Type B pancreatic cell (in vitro differentiated cells): ENCODE measurements around the gene RSPH10B2. TPM values are rescaled to one million over a fixed set of nuclear protein-coding genes. Genes with fewer than 3 reads are reported as not detected.
"Not testable (repeated sequence)": the region's sequence is repeated elsewhere in the genome, so short reads cannot be mapped to it uniquely, and the experiment has no call there.

Source experiments
- DNase-seq: peaks from one replicate; pipeline ENCODE4 v3.0.0; 2021; ENCODE audit warnings: mixed read lengths; ENCODE audit not compliant: unreplicated experiment; ENCODE audit errors: extremely low spot score
- H3K27ac Mint-ChIP-seq: 2 replicates; pipeline ENCODE4 v1.8.0; 2021; ENCODE audit warnings: mild to moderate bottlenecking, mixed read lengths
- H3K27me3 Mint-ChIP-seq: 2 replicates; pipeline ENCODE4 v1.8.0; 2021; ENCODE audit warnings: mixed read lengths
- H3K36me3 Mint-ChIP-seq: 2 replicates; pipeline ENCODE4 v1.8.0; 2021; ENCODE audit warnings: mixed read lengths
- H3K4me1 Mint-ChIP-seq: one replicate; pipeline ENCODE4 v1.8.0; 2021; ENCODE audit warnings: mixed read lengths; ENCODE audit not compliant: unreplicated experiment
- H3K4me3 Mint-ChIP-seq: 2 replicates; pipeline ENCODE4 v1.8.0; 2021; ENCODE audit warnings: mild to moderate bottlenecking, mixed read lengths
- H3K9me3 Mint-ChIP-seq: 2 replicates; pipeline ENCODE4 v1.8.0; 2021; ENCODE audit warnings: mixed read lengths
- CTCF ChIP-seq: fragments of 200-600 bp; sonication (generic); conservative IDR thresholded peaks from 2 replicates; pipeline ENCODE4 v1.5.0; 2021; ENCODE audit warnings: antibody characterized with exemption, mild to moderate bottlenecking
- total RNA-seq: library from RNA; stranded (reverse); gene quantifications from 2 replicates; pipeline ENCODE4 v1.2.1, GENCODE V29; 2021; ENCODE audit warnings: low replicate concordance

Gene RSPH10B2
- total RNA-seq, 1 donor from 2014 or later: 1.1 TPM

- Mint-ChIP-seq H3K36me3 (no peaks in the 10 kb centered on the region), H3K27ac (no peak overlapping the region), H3K27me3 (peaks cover 43% of the 10 kb centered on the region), H3K9me3 (no peaks in the 10 kb centered on the region), H3K4me1 (no peaks in the 10 kb centered on the region), H3K4me3 (no peak overlapping the region)
- TF ChIP-seq CTCF: peak; percentile 26
- DNase-seq: no peak
Measured at GRCh38 chr7:6718124-6718523, 35.8 kb upstream of the RSPH10B2 start.

GRCh38 chr7:6724351-6724750 is 29.6 kb upstream of the RSPH10B2 start:
- not testable (repeated sequence) for H3K27ac Mint-ChIP-seq, DNase-seq, H3K9me3 Mint-ChIP-seq, H3K4me3 Mint-ChIP-seq, H3K4me1 Mint-ChIP-seq, H3K36me3 Mint-ChIP-seq
- H3K27me3 Mint-ChIP-seq: peaks cover 28% of the 10 kb centered on the region

GRCh38 chr7:6725003-6725402 is 28.9 kb upstream of the RSPH10B2 start:
- peaks cover 5% of the 10 kb centered on the region for H3K4me1 Mint-ChIP-seq
- peaks cover 29% of the 10 kb centered on the region for H3K27me3 Mint-ChIP-seq
- TF ChIP-seq CTCF: no peak
- no peak for DNase-seq
- H3K27ac Mint-ChIP-seq: no peak overlapping the region
- peaks cover 4% of the 10 kb centered on the region for H3K36me3 Mint-ChIP-seq
- H3K9me3 Mint-ChIP-seq: peaks cover 5% of the 10 kb centered on the region
- H3K4me3 Mint-ChIP-seq: no peak overlapping the region

GRCh38 chr7:6726341-6726740 is 27.6 kb upstream of the RSPH10B2 start:
- not testable (repeated sequence) for H3K4me3 Mint-ChIP-seq, H3K9me3 Mint-ChIP-seq, DNase-seq, H3K4me1 Mint-ChIP-seq, H3K27ac Mint-ChIP-seq, H3K36me3 Mint-ChIP-seq
- peaks cover 19% of the 10 kb centered on the region for H3K27me3 Mint-ChIP-seq

- no peak for DNase-seq
- TF ChIP-seq CTCF: no peak
- H3K4me1 Mint-ChIP-seq: peaks cover 5% of the 10 kb centered on the region
- H3K9me3 Mint-ChIP-seq: peaks cover 5% of the 10 kb centered on the region
- no peak overlapping the region for H3K27ac Mint-ChIP-seq
- peaks cover 8% of the 10 kb centered on the region for H3K36me3 Mint-ChIP-seq
- peak overlapping the region; percentile 47 for H3K4me3 Mint-ChIP-seq
- peaks cover 13% of the 10 kb centered on the region for H3K27me3 Mint-ChIP-seq
Measured at GRCh38 chr7:6727663-6728062, 26.2 kb upstream of the RSPH10B2 start.

- not testable (repeated sequence) for H3K4me1 Mint-ChIP-seq, DNase-seq, H3K27me3 Mint-ChIP-seq, H3K9me3 Mint-ChIP-seq
- Mint-ChIP-seq H3K27ac (peak overlapping the region; percentile 93), H3K36me3 (peaks cover 14% of the 10 kb centered on the region), H3K4me3 (peak overlapping the region; percentile 94)
Measured at GRCh38 chr7:6728893-6729491, 24.9 kb upstream of the RSPH10B2 start.

- no peak for TF ChIP-seq CTCF
- DNase-seq: peak; percentile 91
Measured at GRCh38 chr7:6729492-6730342, 24.2 kb upstream of the RSPH10B2 start.

More at GRCh38 chr7:6729492-6730342, 24.2 kb upstream of the RSPH10B2 start:
- H3K36me3 Mint-ChIP-seq: peaks cover 14% of the 10 kb centered on the region
- H3K9me3 Mint-ChIP-seq: peaks cover 5% of the 10 kb centered on the region
- peak overlapping the region; percentile 93 for H3K27ac Mint-ChIP-seq
- H3K4me1 Mint-ChIP-seq: peaks cover 5% of the 10 kb centered on the region
- peak overlapping the region; percentile 94 for H3K4me3 Mint-ChIP-seq
- H3K27me3 Mint-ChIP-seq: peaks cover 3% of the 10 kb centered on the region
